ENCODE results near the gene BOLA3. TPM values are rescaled to one million over a fixed set of nuclear protein-coding genes. Genes with fewer than 3 reads are reported as not detected.

Gene BOLA3
- total and polyA plus RNA-seq, 2 of the 4 experiments (the other 2 are of a cell fraction), result 13.3 to 39.5 TPM

GRCh38 chr2:74183878-74184277 is 36.2 kb upstream of the BOLA3 start:
- Histone ChIP-seq H3K18ac (ENCODE audit: low read depth, low read length) (no peak overlapping the region), H3K56ac (ENCODE audit: extremely low read depth, insufficient read depth, low read length) (no peak overlapping the region), H3K4me1 (ENCODE audit: control insufficient read depth, insufficient read depth, low read length) (peaks cover 2% of the 10 kb centered on the region; the same call in 1 of the 2 replicates), H2AK9ac (replicated peaks; ENCODE audit: low read depth, low read length, poor library complexity) (no peak overlapping the region), H2BK120ac (ENCODE audit: low read depth, low read length) (no peak overlapping the region), H3K4ac (ENCODE audit: low read depth, low read length) (no peak overlapping the region), H2AFZ (replicated peaks; ENCODE audit: low read length, poor library complexity) (no peak overlapping the region), H3K9ac (ENCODE audit: low read depth, low read length) (no peak overlapping the region), H2BK20ac (ENCODE audit: low read depth, low read length) (no peak overlapping the region), H3K9me3 (ENCODE audit: control insufficient read depth, insufficient read depth, low read length) (no peaks in the 10 kb centered on the region), H3K23ac (ENCODE audit: low read depth, low read length) (no peak overlapping the region), H3K9me1 (ENCODE audit: insufficient read depth, low read length) (0 out of 2 replicates have a peak, but pooled peaks cover 3% of the 10 kb centered on the region), H3K36me3 (ENCODE audit: control insufficient read depth, insufficient read depth, low read length) (no peaks in the 10 kb centered on the region), H3K27me3 (ENCODE audit: control insufficient read depth, insufficient read depth, low read length) (no peaks in the 10 kb centered on the region), H2BK15ac (ENCODE audit: low read depth, low read length) (no peak overlapping the region), H3K79me1 (ENCODE audit: low read depth in 1 of 2, low read length in 2 of 2) (peaks cover 0 to 5% of the 10 kb centered on the region in 2 experiments; a peak in 1 of 4 replicates), H4K5ac (ENCODE audit: low read depth, low read length) (no peak overlapping the region), H3K27ac (ENCODE audit: insufficient read depth, low read length) (no peak overlapping the region), H4K20me1 (ENCODE audit: insufficient read depth, low read length) (no peaks in the 10 kb centered on the region), H2AK5ac (ENCODE audit: low read depth, low read length) (no peak overlapping the region), H3K14ac (replicated peaks; ENCODE audit: low read depth, low read length) (no peak overlapping the region), H3K4me3 (ENCODE audit: insufficient read depth, low read depth, low read length) (no peak overlapping the region), H2BK5ac (ENCODE audit: low read depth, low read length, poor library complexity, severe bottlenecking) (no peak overlapping the region), H4K91ac (ENCODE audit: insufficient read depth, low read depth, low read length) (no peak overlapping the region), H3K4me2 (ENCODE audit: low read depth, low read length) (no peak overlapping the region), H4K8ac (ENCODE audit: low read depth in 2 of 2, low read length in 2 of 2) (no peak overlapping the region)
- dilution Hi-C loops (cut with HindIII; ENCODE audit: low sequenced_read_pairs, unreplicated experiment), result no loop called here
- 91% methylated on average over 1 of the region's 2 CpGs; no CpG with 5 or more reads in 1 of the 2 experiments for WGBS, 2 experiments (ENCODE audit: extremely low coverage in 2 of 2, insufficient read length in 1 of 2)
- POLR2A ChIA-PET (ENCODE audit: unreplicated experiment), result no interaction called here
- intact Hi-C loops (cut with micrococcal nuclease), result no loop called here
- in situ Hi-C loops (cut with MboI; ENCODE audit: low sequenced_read_pairs), result no loop called here
- ATAC-seq (ENCODE audit: low read depth) (no peak), DNase-seq (no peak)
- BruUV-seq (replicated peaks), result no TSS peak
- CTCF ChIA-PET, result no interaction called here
- TF ChIP-seq BHLHE40 (IDR thresholded peaks at IDR 0.05; ENCODE audit: low read depth, low read length), result no peak
- TF ChIP-seq CEBPB (IDR thresholded peaks at IDR 0.05; ENCODE audit: low read depth, low read length), result no peak
- no peak for TF ChIP-seq MAFK (IDR thresholded peaks at IDR 0.05; ENCODE audit: low read depth, low read length)
- no peak for TF ChIP-seq CTCF (conservative IDR thresholded peaks at IDR 0.05; ENCODE audit: low read depth, low read length)
- TF ChIP-seq SMC3 (IDR thresholded peaks at IDR 0.05; ENCODE audit: low read depth, low read length), result no peak
- TF ChIP-seq MAZ (IDR thresholded peaks at IDR 0.05; ENCODE audit: borderline replicate concordance, low read depth, low read length), result no peak
- no peak for TF ChIP-seq MXI1 (IDR thresholded peaks at IDR 0.05; ENCODE audit: borderline replicate concordance, low read depth, low read length)
- TF ChIP-seq RFX5 (IDR thresholded peaks at IDR 0.05; ENCODE audit: low read depth, low read length), result no peak
- no peak for TF ChIP-seq CHD1 (IDR thresholded peaks at IDR 0.05; ENCODE audit: low read depth, low read length)
- TF ChIP-seq RAD21 (IDR thresholded peaks at IDR 0.05; ENCODE audit: low read length), result no peak
- TF ChIP-seq NFE2L2 (IDR thresholded peaks at IDR 0.05; ENCODE audit: low read depth, low read length), result no peak
- no peak for TF ChIP-seq USF2 (IDR thresholded peaks at IDR 0.05; ENCODE audit: low read depth, low read length)
